ENCODE data around the gene MARK3. TPM values are rescaled to one million over a fixed set of nuclear protein-coding genes. Genes with fewer than 3 reads are reported as not detected.

The MARK3 gene
- total and polyA plus RNA-seq, 2 of the 13 experiments (the other 11 are each of a cell fraction or from before 2014, with no cell fraction given): 47.7 to 56.6 TPM

DNA sequence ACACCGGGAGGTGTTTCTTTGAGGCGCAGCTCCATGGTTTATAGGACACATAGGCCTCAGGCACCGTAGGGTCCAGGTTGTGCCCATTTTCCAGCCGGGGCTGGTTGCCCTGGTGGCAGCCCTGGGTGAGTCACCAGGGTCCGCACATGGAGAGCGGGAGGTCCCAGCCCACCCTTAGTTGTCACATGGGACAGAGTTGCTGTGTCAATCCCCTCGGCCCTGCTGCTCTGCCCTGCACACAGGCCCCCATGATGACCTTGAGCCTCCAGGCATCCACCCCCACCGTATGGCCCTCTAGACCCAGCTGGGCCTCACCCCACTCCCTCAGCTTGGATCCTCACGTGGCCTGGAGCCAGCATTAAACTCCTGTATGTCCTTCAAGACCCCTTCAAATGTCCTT lies 151.5 kb downstream of the MARK3 start:
- no peak for FAIRE-seq
- ChIA-PET POLR2A (interaction anchor here (1.4 to 6.9 kb wide), 4 partner anchors 8 to 25 kb away, joined by 3 to 37 read pairs (median 8); partner anchors contain the start of genes BAG5, CKB, COA8 and TRMT61A), CTCF (ENCODE audit: low intra/inter-chr PET ratio, low total read pairs) (no interaction called here)
- no peak overlapping the region for H3K4me2 ChIP-seq (ENCODE audit: low read depth, low read length)
- 67% methylated on average over 3 of the region's 9 CpGs for WGBS (ENCODE audit: low lambda C conversion rate)
- H3K4me3 ChIP-seq (replicated peaks in 1 of 3; ENCODE audit: insufficient read depth in 1 of 3, low read depth in 2 of 3, low read length in 3 of 3): no peak overlapping the region
- H3K4me1 ChIP-seq (ENCODE audit: insufficient read depth, low read length): peaks cover 34% of the 10 kb centered on the region
- DNase-seq (ENCODE audit: low spot score): no peak
- H3K36me3 ChIP-seq (replicated peaks in 1 of 2; ENCODE audit: control insufficient read depth in 1 of 2, insufficient read depth in 2 of 2, low read length in 2 of 2): peaks cover 1 to 3% of the 10 kb centered on the region in 2 experiments; a peak in 3 of 5 replicates
- H3K9ac ChIP-seq (ENCODE audit: insufficient read depth, low read depth, low read length): no peak overlapping the region
- BruUV-seq (replicated peaks): no TSS peak
- intact Hi-C loops (cut with micrococcal nuclease; ENCODE audit: unreplicated experiment) (no loop called here), in situ Hi-C loops (cut with HindIII; ENCODE audit: extremely low pct_ligation_motif_present, low pct_unique_long_range_greater_than_20kb) (no loop called here)
- H3K27me3 ChIP-seq (ENCODE audit: control insufficient read depth in 1 of 2, insufficient read depth in 2 of 2, low read length in 2 of 2): peaks cover 0 to 11% of the 10 kb centered on the region in 2 experiments; a peak in 2 of 5 replicates
- no peaks in the 10 kb centered on the region for H3K79me2 ChIP-seq (ENCODE audit: insufficient read depth, low read length)
- H2AFZ ChIP-seq (ENCODE audit: low read length): no peak overlapping the region
- no peak overlapping the region for H3K27ac ChIP-seq (ENCODE audit: extremely low read length, insufficient read depth, low read length)
- no peaks in the 10 kb centered on the region for H4K20me1 ChIP-seq (ENCODE audit: insufficient read depth, low read length)
- no peak for ATAC-seq
- no peaks in the 10 kb centered on the region for H3K9me3 ChIP-seq (ENCODE audit: low read length)
- TF ChIP-seq ZNF225 (CRISPR knock-in tag; IDR thresholded peaks at IDR 0.05): no peak
- TF ChIP-seq, protein P1, sequence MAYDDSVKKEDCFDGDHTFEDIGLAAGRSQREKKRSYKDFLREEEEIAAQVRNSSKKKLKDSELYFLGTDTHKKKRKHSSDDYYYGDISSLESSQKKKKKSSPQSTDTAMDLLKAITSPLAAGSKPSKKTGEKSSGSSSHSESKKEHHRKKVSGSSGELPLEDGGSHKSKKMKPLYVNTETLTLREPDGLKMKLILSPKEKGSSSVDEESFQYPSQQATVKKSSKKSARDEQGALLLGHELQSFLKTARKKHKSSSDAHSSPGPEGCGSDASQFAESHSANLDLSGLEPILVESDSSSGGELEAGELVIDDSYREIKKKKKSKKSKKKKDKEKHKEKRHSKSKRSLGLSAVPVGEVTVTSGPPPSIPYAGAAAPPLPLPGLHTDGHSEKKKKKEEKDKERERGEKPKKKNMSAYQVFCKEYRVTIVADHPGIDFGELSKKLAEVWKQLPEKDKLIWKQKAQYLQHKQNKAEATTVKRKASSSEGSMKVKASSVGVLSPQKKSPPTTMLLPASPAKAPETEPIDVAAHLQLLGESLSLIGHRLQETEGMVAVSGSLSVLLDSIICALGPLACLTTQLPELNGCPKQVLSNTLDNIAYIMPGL (CRISPR knock-in tag; IDR thresholded peaks at IDR 0.05; ENCODE audit: borderline replicate concordance in 1 of 2, low read depth in 1 of 2): no peak
- no peak for TF ChIP-seq THYN1 (CRISPR knock-in tag; IDR thresholded peaks at IDR 0.05; ENCODE audit: borderline replicate concordance, low read depth)
- TF ChIP-seq, protein P2, sequence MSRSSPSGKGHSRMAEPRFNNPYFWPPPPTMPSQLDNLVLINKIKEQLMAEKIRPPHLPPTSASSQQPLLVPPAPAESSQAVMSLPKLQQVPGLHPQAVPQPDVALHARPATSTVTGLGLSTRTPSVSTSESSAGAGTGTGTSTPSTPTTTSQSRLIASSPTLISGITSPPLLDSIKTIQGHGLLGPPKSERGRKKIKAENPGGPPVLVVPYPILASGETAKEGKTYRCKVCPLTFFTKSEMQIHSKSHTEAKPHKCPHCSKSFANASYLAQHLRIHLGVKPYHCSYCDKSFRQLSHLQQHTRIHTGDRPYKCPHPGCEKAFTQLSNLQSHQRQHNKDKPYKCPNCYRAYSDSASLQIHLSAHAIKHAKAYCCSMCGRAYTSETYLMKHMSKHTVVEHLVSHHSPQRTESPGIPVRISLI (CRISPR knock-in tag; IDR thresholded peaks at IDR 0.05; ENCODE audit: borderline replicate concordance): no peak
- no peak for TF ChIP-seq ZNF768 (CRISPR knock-in tag; IDR thresholded peaks at IDR 0.05)
- no peak for TF ChIP-seq ZNF3 (CRISPR knock-in tag; IDR thresholded peaks at IDR 0.05)
- TF ChIP-seq, protein P3, sequence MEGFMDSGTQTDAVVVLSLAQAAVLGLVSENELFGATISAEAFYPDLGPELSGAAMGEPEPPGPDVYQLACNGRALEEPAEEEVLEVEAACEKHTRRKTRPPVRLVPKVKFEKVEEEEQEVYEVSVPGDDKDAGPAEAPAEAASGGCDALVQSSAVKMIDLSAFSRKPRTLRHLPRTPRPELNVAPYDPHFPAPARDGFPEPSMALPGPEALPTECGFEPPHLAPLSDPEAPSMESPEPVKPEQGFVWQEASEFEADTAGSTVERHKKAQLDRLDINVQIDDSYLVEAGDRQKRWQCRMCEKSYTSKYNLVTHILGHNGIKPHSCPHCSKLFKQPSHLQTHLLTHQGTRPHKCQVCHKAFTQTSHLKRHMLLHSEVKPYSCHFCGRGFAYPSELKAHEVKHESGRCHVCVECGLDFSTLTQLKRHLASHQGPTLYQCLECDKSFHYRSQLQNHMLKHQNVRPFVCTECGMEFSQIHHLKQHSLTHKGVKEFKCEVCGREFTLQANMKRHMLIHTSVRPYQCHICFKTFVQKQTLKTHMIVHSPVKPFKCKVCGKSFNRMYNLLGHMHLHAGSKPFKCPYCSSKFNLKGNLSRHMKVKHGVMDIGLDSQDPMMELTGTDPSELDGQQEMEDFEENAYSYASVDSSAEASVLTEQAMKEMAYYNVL (CRISPR knock-in tag; IDR thresholded peaks at IDR 0.05; ENCODE audit: borderline replicate concordance): no peak
- TF ChIP-seq, protein P4, sequence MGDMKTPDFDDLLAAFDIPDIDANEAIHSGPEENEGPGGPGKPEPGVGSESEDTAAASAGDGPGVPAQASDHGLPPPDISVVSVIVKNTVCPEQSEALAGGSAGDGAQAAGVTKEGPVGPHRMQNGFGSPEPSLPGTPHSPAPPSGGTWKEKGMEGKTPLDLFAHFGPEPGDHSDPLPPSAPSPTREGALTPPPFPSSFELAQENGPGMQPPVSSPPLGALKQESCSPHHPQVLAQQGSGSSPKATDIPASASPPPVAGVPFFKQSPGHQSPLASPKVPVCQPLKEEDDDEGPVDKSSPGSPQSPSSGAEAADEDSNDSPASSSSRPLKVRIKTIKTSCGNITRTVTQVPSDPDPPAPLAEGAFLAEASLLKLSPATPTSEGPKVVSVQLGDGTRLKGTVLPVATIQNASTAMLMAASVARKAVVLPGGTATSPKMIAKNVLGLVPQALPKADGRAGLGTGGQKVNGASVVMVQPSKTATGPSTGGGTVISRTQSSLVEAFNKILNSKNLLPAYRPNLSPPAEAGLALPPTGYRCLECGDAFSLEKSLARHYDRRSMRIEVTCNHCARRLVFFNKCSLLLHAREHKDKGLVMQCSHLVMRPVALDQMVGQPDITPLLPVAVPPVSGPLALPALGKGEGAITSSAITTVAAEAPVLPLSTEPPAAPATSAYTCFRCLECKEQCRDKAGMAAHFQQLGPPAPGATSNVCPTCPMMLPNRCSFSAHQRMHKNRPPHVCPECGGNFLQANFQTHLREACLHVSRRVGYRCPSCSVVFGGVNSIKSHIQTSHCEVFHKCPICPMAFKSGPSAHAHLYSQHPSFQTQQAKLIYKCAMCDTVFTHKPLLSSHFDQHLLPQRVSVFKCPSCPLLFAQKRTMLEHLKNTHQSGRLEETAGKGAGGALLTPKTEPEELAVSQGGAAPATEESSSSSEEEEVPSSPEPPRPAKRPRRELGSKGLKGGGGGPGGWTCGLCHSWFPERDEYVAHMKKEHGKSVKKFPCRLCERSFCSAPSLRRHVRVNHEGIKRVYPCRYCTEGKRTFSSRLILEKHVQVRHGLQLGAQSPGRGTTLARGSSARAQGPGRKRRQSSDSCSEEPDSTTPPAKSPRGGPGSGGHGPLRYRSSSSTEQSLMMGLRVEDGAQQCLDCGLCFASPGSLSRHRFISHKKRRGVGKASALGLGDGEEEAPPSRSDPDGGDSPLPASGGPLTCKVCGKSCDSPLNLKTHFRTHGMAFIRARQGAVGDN (CRISPR knock-in tag; IDR thresholded peaks at IDR 0.05): 0 out of 2 replicates have a peak, but pooled peaks have one; percentile 25
- no peak for TF ChIP-seq ZNF124 (CRISPR knock-in tag; IDR thresholded peaks at IDR 0.05)
- no peak for TF ChIP-seq SIN3B (IDR thresholded peaks at IDR 0.05; ENCODE audit: low read length)
- TF ChIP-seq ZNF619 (CRISPR knock-in tag; IDR thresholded peaks at IDR 0.05): no peak
- no peak for TF ChIP-seq ZNF230 (CRISPR knock-in tag; IDR thresholded peaks at IDR 0.05)
- TF ChIP-seq, protein P5, sequence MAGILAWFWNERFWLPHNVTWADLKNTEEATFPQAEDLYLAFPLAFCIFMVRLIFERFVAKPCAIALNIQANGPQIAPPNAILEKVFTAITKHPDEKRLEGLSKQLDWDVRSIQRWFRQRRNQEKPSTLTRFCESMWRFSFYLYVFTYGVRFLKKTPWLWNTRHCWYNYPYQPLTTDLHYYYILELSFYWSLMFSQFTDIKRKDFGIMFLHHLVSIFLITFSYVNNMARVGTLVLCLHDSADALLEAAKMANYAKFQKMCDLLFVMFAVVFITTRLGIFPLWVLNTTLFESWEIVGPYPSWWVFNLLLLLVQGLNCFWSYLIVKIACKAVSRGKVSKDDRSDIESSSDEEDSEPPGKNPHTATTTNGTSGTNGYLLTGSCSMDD (CRISPR knock-in tag; IDR thresholded peaks at IDR 0.05): no peak
- peak in 1 of 2 experiments; percentile 45; a peak in 2 of 4 replicates for TF ChIP-seq POLR2A (IDR thresholded peaks at IDR 0.05; ENCODE audit: insufficient read depth in 1 of 2, low read depth in 2 of 2, low read length in 2 of 2)
- peak; percentile 12 for TF ChIP-seq AGO2 (optimal IDR thresholded peaks at IDR 0.05; ENCODE audit: low read depth, low read length)
